ENCODE measurements around the gene BRSK2.
"Not testable (repeated sequence)": the region's sequence is repeated elsewhere in the genome, so short reads cannot be mapped to it uniquely, and the experiment has no call there.

Gene BRSK2

GRCh38 chr11:1344056-1344635, 45.6 kb upstream of the BRSK2 start:
- TF ChIP-seq CTCF (IDR thresholded peaks at IDR 0.05; ENCODE audit: insufficient read depth, low read length, poor library complexity, severe bottlenecking): no peak
- Histone ChIP-seq H3K27me3 (replicated peaks; ENCODE audit: control insufficient read depth, insufficient read depth, low read length) (no peaks in the 10 kb centered on the region), H3K4me3 (replicated peaks; ENCODE audit: low read depth, low read length) (no peak overlapping the region), H3K36me3 (ENCODE audit: control insufficient read depth, insufficient read depth, low read length) (no peaks in the 10 kb centered on the region)
- DNase-seq (ENCODE audit: extremely low read depth, insufficient read length): no peak

GRCh38 chr11:1345737-1346513, 43.8 kb upstream of the BRSK2 start:
- TF ChIP-seq CTCF (IDR thresholded peaks at IDR 0.05; ENCODE audit: insufficient read depth, low read length, poor library complexity, severe bottlenecking): no peak
- no peaks in the 10 kb centered on the region for H3K36me3 ChIP-seq (ENCODE audit: control insufficient read depth, insufficient read depth, low read length)
- H3K27me3 ChIP-seq (replicated peaks; ENCODE audit: control insufficient read depth, insufficient read depth, low read length): no peaks in the 10 kb centered on the region
- no peak for DNase-seq (ENCODE audit: extremely low read depth, insufficient read length)
- H3K4me3 ChIP-seq (replicated peaks; ENCODE audit: low read depth, low read length): no peak overlapping the region

GRCh38 chr11:1346669-1347390, 42.9 kb upstream of the BRSK2 start:
- DNase-seq (ENCODE audit: extremely low read depth, insufficient read length): no peak
- Histone ChIP-seq H3K27me3 (replicated peaks; ENCODE audit: control insufficient read depth, insufficient read depth, low read length) (no peaks in the 10 kb centered on the region), H3K4me3 (replicated peaks; ENCODE audit: low read depth, low read length) (no peak overlapping the region), H3K36me3 (ENCODE audit: control insufficient read depth, insufficient read depth, low read length) (no peaks in the 10 kb centered on the region)
- no peak for TF ChIP-seq CTCF (IDR thresholded peaks at IDR 0.05; ENCODE audit: insufficient read depth, low read length, poor library complexity, severe bottlenecking)

- not testable (repeated sequence) for DNase-seq (ENCODE audit: extremely low read depth, insufficient read length); H3K4me3 ChIP-seq (replicated peaks; ENCODE audit: low read depth, low read length); H3K36me3 ChIP-seq (ENCODE audit: control insufficient read depth, insufficient read depth, low read length); H3K27me3 ChIP-seq (replicated peaks; ENCODE audit: control insufficient read depth, insufficient read depth, low read length)
Measured at GRCh38 chr11:1347411-1347999, 42.2 kb upstream of the BRSK2 start.

GRCh38 chr11:1348146-1348795, 41.5 kb upstream of the BRSK2 start:
- DNase-seq (ENCODE audit: extremely low read depth, insufficient read length): no peak
- no peak for TF ChIP-seq CTCF (IDR thresholded peaks at IDR 0.05; ENCODE audit: insufficient read depth, low read length, poor library complexity, severe bottlenecking)
- Histone ChIP-seq H3K4me3 (replicated peaks; ENCODE audit: low read depth, low read length) (no peak overlapping the region), H3K36me3 (ENCODE audit: control insufficient read depth, insufficient read depth, low read length) (no peaks in the 10 kb centered on the region), H3K27me3 (replicated peaks; ENCODE audit: control insufficient read depth, insufficient read depth, low read length) (no peaks in the 10 kb centered on the region)

Data from GM06990 (cell line).